Suprapubic skin (tissue), 3 donors: ENCODE data around the gene PANX3.

ENCODE experiments used
- POLR2AphosphoS5 ChIP-seq, 3 donors: sonication (generic); formaldehyde crosslinking; IDR thresholded peaks; one replicate each; pipeline ENCODE4 v1.6.1; 2017; ENCODE audit warnings: antibody characterized with exemption in 3 of 3
- TF ChIP-seq, protein P1 (sequence below), 2 donors: fragments of 200-600 bp in 1 of 2; fragments of 450-650 bp in 1 of 2; sonication (generic) in 1 of 2; IDR thresholded peaks; one replicate each; pipeline ENCODE4 v1.5.1; 2016 to 2019; ENCODE audit warnings: antibody characterized with exemption in 2 of 2, mild to moderate bottlenecking in 1 of 2, moderate library complexity in 1 of 2

DNA sequence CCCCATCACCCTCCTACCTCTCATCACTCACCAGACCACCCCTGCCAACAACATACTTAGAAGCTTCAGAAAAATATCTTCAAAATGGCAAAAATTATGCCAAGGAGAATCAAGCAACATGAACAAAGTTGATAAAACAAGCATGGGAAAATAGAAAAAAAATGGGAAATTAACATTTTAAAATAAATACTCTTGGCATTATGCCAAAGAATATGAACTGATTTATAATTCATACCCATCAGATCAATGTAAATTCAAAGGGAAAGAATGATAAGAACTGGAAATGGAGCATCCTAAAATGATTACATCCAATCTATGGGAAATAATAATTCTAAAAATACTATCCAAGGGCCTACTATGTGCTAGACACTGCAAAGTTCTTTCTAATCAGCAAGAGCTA, 50.3 kb downstream of the PANX3 start:
- TF ChIP-seq, protein P1, sequence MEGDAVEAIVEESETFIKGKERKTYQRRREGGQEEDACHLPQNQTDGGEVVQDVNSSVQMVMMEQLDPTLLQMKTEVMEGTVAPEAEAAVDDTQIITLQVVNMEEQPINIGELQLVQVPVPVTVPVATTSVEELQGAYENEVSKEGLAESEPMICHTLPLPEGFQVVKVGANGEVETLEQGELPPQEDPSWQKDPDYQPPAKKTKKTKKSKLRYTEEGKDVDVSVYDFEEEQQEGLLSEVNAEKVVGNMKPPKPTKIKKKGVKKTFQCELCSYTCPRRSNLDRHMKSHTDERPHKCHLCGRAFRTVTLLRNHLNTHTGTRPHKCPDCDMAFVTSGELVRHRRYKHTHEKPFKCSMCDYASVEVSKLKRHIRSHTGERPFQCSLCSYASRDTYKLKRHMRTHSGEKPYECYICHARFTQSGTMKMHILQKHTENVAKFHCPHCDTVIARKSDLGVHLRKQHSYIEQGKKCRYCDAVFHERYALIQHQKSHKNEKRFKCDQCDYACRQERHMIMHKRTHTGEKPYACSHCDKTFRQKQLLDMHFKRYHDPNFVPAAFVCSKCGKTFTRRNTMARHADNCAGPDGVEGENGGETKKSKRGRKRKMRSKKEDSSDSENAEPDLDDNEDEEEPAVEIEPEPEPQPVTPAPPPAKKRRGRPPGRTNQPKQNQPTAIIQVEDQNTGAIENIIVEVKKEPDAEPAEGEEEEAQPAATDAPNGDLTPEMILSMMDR (IDR thresholded peaks at IDR 0.05) = no peak
- TF ChIP-seq POLR2AphosphoS5 (IDR thresholded peaks at IDR 0.05) = no peak
